AG10803 (cell line): ENCODE results near the gene ENTPD6.

Experiments used
- DNase-seq: peaks from one replicate; pipeline ENCODE4 v3.0.0; 2010; ENCODE audit warnings: low read depth
- H3K4me3 ChIP-seq: 2 replicates; pipeline ENCODE4 v1.5.1; 2011; ENCODE audit warnings: mild to moderate bottlenecking, low read length, control low read depth
- CTCF ChIP-seq: conservative IDR thresholded peaks from 2 replicates; pipeline ENCODE4 v1.5.1; 2011; ENCODE audit warnings: mild to moderate bottlenecking, low read length, control low read depth, inconsistent platforms

ENTPD6 gene

GRCh38 chr20:25188218-25188617 is 7.3 kb upstream of the ENTPD6 start:
- no peak for TF ChIP-seq CTCF
- H3K4me3 ChIP-seq, result no peak overlapping the region
- no peak for DNase-seq

GRCh38 chr20:25191051-25191450 is 4.5 kb upstream of the ENTPD6 start:
- DNase-seq, result no peak
- H3K4me3 ChIP-seq, result no peak overlapping the region
- no peak for TF ChIP-seq CTCF

- no peak overlapping the region for H3K4me3 ChIP-seq
- no peak for TF ChIP-seq CTCF
- no peak for DNase-seq
These were observed 3.8 kb upstream of the ENTPD6 start for GRCh38 chr20:25191689-25192088.

- no peak for TF ChIP-seq CTCF
- no peak overlapping the region for H3K4me3 ChIP-seq
- DNase-seq, result no peak
These were observed 1.7 kb upstream of the ENTPD6 start for GRCh38 chr20:25193843-25194242.

GRCh38 chr20:25194333-25194972 is 1.1 kb upstream of the ENTPD6 start:
- H3K4me3 ChIP-seq, result no peak overlapping the region
- DNase-seq, result no peak
- no peak for TF ChIP-seq CTCF

- no peak for TF ChIP-seq CTCF
- H3K4me3 ChIP-seq, result peak overlapping the region; percentile 87
- DNase-seq, result no peak
These were observed 662 bp downstream of the ENTPD6 start for GRCh38 chr20:25195962-25196785.

- no peak for TF ChIP-seq CTCF
- H3K4me3 ChIP-seq, result peak overlapping the region; percentile 87
- no peak for DNase-seq
These were observed 1.2 kb downstream of the ENTPD6 start for GRCh38 chr20:25196786-25197120.
